ENCODE data around the gene CAMTA1. TPM values are rescaled to one million over a fixed set of nuclear protein-coding genes. Genes with fewer than 3 reads are reported as not detected.

The CAMTA1 gene
- total RNA-seq, 1 donor, result 71.6 TPM

GRCh38 chr1:7050751-7051665, 265.8 kb downstream of the CAMTA1 start:
- Histone ChIP-seq H3K9me3 (ENCODE audit: low read depth, low read length) (no peaks in the 10 kb centered on the region), H3K27me3 (ENCODE audit: insufficient read depth, low read length) (no peaks in the 10 kb centered on the region), H3K4me3 (ENCODE audit: low read length) (no peak overlapping the region), H3K4me1 (ENCODE audit: insufficient read depth, low read length) (no peaks in the 10 kb centered on the region)

GRCh38 chr1:7052701-7053100, 267.4 kb downstream of the CAMTA1 start:
- Histone ChIP-seq H3K4me3 (ENCODE audit: low read length) (no peak overlapping the region), H3K9me3 (ENCODE audit: low read depth, low read length) (no peaks in the 10 kb centered on the region), H3K27me3 (ENCODE audit: insufficient read depth, low read length) (no peaks in the 10 kb centered on the region), H3K4me1 (ENCODE audit: insufficient read depth, low read length) (no peaks in the 10 kb centered on the region)

DNA sequence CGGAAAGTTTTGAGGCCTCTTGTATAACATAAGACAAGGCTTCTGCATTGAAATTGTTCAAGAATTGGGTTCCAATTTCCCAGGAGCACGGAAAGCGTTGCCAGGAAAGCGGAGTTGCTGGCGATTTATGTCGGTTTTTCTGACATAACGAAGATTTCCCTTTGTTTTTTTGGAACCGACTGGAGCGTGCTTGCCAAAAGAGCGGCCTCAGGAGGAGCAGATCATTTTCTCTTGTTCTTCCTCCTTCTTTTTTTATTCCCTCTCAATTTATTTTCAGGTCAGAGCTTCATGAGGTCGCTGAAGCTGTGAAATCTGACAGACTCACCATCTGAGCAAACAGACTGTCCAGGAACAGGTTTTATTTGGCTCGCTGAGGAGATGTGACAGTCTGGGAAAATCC, 275.5 kb downstream of the CAMTA1 start:
- no peaks in the 10 kb centered on the region for H3K4me1 ChIP-seq (ENCODE audit: insufficient read depth, low read length)
- no peaks in the 10 kb centered on the region for H3K27me3 ChIP-seq (ENCODE audit: insufficient read depth, low read length)
- H3K9me3 ChIP-seq (ENCODE audit: low read depth, low read length), result no peaks in the 10 kb centered on the region
- H3K4me3 ChIP-seq (ENCODE audit: low read length), result no peak overlapping the region

GRCh38 chr1:7062346-7063061, 277.2 kb downstream of the CAMTA1 start:
- no peaks in the 10 kb centered on the region for H3K9me3 ChIP-seq (ENCODE audit: low read depth, low read length)
- no peaks in the 10 kb centered on the region for H3K27me3 ChIP-seq (ENCODE audit: insufficient read depth, low read length)
- no peak overlapping the region for H3K4me3 ChIP-seq (ENCODE audit: low read length)
- H3K4me1 ChIP-seq (ENCODE audit: insufficient read depth, low read length), result no peaks in the 10 kb centered on the region

- H3K9me3 ChIP-seq (ENCODE audit: low read depth, low read length), result no peaks in the 10 kb centered on the region
- no peak overlapping the region for H3K4me3 ChIP-seq (ENCODE audit: low read length)
- H3K4me1 ChIP-seq (ENCODE audit: insufficient read depth, low read length), result no peaks in the 10 kb centered on the region
- no peaks in the 10 kb centered on the region for H3K27me3 ChIP-seq (ENCODE audit: insufficient read depth, low read length)
Measured at GRCh38 chr1:7063981-7064380, 278.7 kb downstream of the CAMTA1 start.

DNA sequence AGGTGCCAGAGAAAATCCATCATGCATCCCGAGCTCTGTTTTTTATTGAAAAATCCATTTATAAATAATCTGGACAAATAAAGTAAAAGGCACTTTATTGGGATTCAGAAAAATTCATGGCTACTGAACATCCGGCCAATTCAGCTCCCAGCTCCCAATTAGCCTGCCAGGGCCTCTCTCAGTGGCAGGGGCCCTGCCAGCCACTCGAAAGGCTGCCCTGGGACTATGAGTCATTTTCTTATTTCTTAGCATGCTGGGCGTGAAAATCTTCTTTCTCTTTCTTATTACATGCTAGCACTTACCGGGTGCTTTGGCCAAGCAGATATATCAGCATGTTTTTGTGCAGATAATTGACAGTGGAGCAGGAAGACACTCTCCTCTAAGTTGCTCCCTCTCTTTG, 283.3 kb downstream of the CAMTA1 start:
- H3K9me3 ChIP-seq (ENCODE audit: low read depth, low read length), result no peaks in the 10 kb centered on the region
- H3K27me3 ChIP-seq (ENCODE audit: insufficient read depth, low read length), result peaks cover 2% of the 10 kb centered on the region
- no peak overlapping the region for H3K4me3 ChIP-seq (ENCODE audit: low read length)
- H3K4me1 ChIP-seq (ENCODE audit: insufficient read depth, low read length), result no peaks in the 10 kb centered on the region

DNA sequence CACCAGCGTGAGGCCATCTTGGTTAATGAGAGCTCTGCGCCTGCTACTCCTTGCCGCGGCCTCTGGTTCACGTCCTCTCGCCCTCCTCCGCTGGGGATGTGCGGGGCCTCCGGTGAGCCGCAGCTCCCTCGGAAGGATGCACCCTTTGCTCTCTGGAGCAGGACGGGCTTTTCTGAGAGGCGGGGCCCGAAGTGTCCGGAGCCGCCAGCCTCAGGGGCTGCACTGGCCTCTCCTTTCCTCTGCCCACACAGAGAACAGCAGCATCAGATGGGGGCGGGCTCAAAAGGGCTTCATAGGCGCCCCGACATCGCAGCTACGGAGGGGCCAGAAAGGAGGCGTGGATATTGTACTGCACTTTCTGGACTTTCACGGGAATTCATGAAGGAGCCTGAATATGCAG, 284.7 kb downstream of the CAMTA1 start:
- H3K27me3 ChIP-seq (ENCODE audit: insufficient read depth, low read length), result peaks cover 2% of the 10 kb centered on the region
- H3K4me3 ChIP-seq (ENCODE audit: low read length), result no peak overlapping the region
- no peaks in the 10 kb centered on the region for H3K9me3 ChIP-seq (ENCODE audit: low read depth, low read length)
- no peaks in the 10 kb centered on the region for H3K4me1 ChIP-seq (ENCODE audit: insufficient read depth, low read length)

- Histone ChIP-seq H3K27me3 (ENCODE audit: insufficient read depth, low read length) (peaks cover 2% of the 10 kb centered on the region), H3K9me3 (ENCODE audit: low read depth, low read length) (no peaks in the 10 kb centered on the region), H3K4me3 (ENCODE audit: low read length) (no peak overlapping the region), H3K4me1 (ENCODE audit: insufficient read depth, low read length) (no peaks in the 10 kb centered on the region)
Measured at GRCh38 chr1:7070389-7071029, 285.3 kb downstream of the CAMTA1 start.

DNA sequence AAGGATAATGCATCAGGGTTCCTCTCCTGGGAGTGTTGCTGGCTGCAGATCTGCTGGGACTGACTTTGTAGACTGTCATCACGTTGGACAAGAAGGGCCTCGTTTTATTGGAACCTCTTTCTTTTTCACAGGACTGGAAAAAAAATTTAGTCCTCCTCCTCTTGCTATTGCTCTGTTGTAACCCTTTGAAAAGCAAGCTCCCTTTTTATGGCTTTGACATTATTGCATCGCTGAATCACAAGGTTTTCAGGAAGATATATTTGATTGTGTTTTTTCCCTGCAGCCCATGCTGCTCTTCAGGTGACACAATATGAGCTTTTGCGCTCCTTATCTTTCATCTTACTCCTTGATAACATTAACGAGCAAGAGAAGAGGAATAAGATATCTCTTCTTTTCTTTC, 290.9 kb downstream of the CAMTA1 start:
- no peaks in the 10 kb centered on the region for H3K9me3 ChIP-seq (ENCODE audit: low read depth, low read length)

DNA sequence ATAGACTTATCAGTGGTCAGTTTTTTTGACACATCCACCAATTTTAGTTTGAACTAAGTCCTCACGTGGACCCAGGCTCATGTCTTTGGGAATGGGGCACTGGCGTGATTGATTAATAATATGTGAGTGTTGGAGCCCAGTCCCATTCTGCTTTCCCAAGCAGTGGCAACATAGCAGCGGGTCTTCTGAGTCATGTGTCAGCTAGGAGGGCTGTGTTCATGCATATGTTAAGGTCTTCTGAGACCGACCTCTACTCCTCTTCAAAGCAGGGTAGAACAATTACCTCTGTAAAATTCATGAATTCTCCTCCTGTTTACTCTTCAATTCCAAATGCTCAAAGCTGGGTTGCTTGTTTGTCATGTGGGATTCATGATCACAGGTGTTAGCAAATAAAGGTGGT, 291.3 kb downstream of the CAMTA1 start:
- no peaks in the 10 kb centered on the region for H3K9me3 ChIP-seq (ENCODE audit: low read depth, low read length)
- no peaks in the 10 kb centered on the region for H3K4me1 ChIP-seq (ENCODE audit: insufficient read depth, low read length)
- H3K4me3 ChIP-seq (ENCODE audit: low read length), result no peak overlapping the region
- H3K27me3 ChIP-seq (ENCODE audit: insufficient read depth, low read length), result no peaks in the 10 kb centered on the region

More for the DNA sequence above, 290.9 kb downstream of the CAMTA1 start:
- no peaks in the 10 kb centered on the region for H3K4me1 ChIP-seq (ENCODE audit: insufficient read depth, low read length)
- no peak overlapping the region for H3K4me3 ChIP-seq (ENCODE audit: low read length)
- H3K27me3 ChIP-seq (ENCODE audit: insufficient read depth, low read length), result no peaks in the 10 kb centered on the region

DNA sequence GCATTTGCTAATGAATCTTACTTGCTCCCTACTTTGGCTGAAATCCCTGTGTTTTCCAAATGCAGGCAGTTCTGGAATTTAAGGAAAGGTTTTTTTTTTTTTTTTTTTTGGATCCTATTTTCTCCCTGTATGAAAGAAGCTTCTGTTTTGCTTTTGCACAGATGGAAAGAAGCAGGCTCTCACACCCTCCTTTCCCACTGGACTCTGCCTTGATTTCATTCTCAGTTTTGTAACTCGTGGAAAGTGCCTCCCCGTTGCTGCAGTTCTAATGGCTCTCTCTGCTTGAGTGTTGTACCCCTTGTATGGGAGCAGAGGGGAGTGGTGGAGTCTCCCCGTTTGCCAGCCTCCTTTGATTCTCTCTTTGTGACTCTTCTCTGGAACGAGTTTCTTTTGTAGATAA, 291.9 kb downstream of the CAMTA1 start:
- H3K27me3 ChIP-seq (ENCODE audit: insufficient read depth, low read length), result no peaks in the 10 kb centered on the region
- H3K4me1 ChIP-seq (ENCODE audit: insufficient read depth, low read length), result no peaks in the 10 kb centered on the region
- no peaks in the 10 kb centered on the region for H3K9me3 ChIP-seq (ENCODE audit: low read depth, low read length)
- no peak overlapping the region for H3K4me3 ChIP-seq (ENCODE audit: low read length)

DNA sequence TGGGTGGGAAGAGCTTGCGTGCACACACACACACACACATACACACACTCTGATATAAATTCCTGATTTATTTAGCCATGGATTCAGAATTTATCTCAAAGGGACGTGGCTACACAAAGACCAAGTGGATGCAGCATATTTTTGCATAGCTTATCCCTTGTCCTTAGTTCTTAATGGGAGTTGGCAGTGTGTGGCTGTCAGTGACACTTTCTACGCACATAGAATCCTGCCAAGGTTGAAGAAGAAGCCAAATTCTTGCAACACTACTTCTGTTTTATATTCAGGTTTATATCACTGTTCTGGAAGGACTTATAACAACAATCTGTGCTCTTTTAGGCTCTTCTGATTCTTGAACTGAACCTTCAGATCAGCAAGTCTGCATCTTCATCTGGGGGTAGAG, 292.7 kb downstream of the CAMTA1 start:
- Histone ChIP-seq H3K4me1 (ENCODE audit: insufficient read depth, low read length) (no peaks in the 10 kb centered on the region), H3K9me3 (ENCODE audit: low read depth, low read length) (no peaks in the 10 kb centered on the region), H3K4me3 (ENCODE audit: low read length) (no peak overlapping the region), H3K27me3 (ENCODE audit: insufficient read depth, low read length) (no peaks in the 10 kb centered on the region)

DNA sequence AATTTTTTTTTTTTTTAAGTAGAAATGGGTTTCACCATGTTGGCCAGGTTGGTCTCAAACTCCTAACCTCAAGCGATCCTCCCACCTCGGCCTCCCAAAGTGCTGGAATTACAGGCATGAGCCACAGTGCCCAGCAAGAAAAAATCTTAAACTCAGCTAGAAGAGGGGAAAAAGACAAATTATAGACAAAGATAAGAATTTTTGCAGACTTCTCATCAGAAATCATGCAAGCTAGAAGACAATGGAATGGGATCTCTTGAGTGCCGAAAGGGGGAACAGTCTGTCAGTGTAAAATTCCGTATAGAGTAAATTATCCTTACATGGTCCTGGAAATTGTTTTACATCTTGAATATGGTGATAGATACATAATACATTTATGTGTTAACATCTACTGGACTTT, 294.4 kb downstream of the CAMTA1 start:
- no peaks in the 10 kb centered on the region for H3K9me3 ChIP-seq (ENCODE audit: low read depth, low read length)
- no peaks in the 10 kb centered on the region for H3K4me1 ChIP-seq (ENCODE audit: insufficient read depth, low read length)
- H3K27me3 ChIP-seq (ENCODE audit: insufficient read depth, low read length), result no peaks in the 10 kb centered on the region
- H3K4me3 ChIP-seq (ENCODE audit: low read length), result no peak overlapping the region

GRCh38 chr1:7084232-7084894, 299.1 kb downstream of the CAMTA1 start:
- no peaks in the 10 kb centered on the region for H3K27me3 ChIP-seq (ENCODE audit: insufficient read depth, low read length)
- H3K4me3 ChIP-seq (ENCODE audit: low read length), result no peak overlapping the region
- no peaks in the 10 kb centered on the region for H3K9me3 ChIP-seq (ENCODE audit: low read depth, low read length)
- no peaks in the 10 kb centered on the region for H3K4me1 ChIP-seq (ENCODE audit: insufficient read depth, low read length)

GRCh38 chr1:7085521-7085920, 300.3 kb downstream of the CAMTA1 start:
- Histone ChIP-seq H3K4me1 (ENCODE audit: insufficient read depth, low read length) (no peaks in the 10 kb centered on the region), H3K27me3 (ENCODE audit: insufficient read depth, low read length) (no peaks in the 10 kb centered on the region), H3K4me3 (ENCODE audit: low read length) (no peak overlapping the region), H3K9me3 (ENCODE audit: low read depth, low read length) (no peaks in the 10 kb centered on the region)
